ENCODE measurements around the gene AGK. TPM values are rescaled to one million over a fixed set of nuclear protein-coding genes. Genes with fewer than 3 reads are reported as not detected.

Gene AGK
- total RNA-seq, 1 donor from 2014 or later, result 31.9 TPM

- DNase-seq (ENCODE audit: extremely low spot score, unreplicated experiment), result no peak
- H3K9me3 Mint-ChIP-seq, result no peaks in the 10 kb centered on the region
- no peaks in the 10 kb centered on the region for H3K4me1 Mint-ChIP-seq (ENCODE audit: unreplicated experiment)
- no peak overlapping the region for H3K4me3 Mint-ChIP-seq
- H3K27me3 Mint-ChIP-seq, result no peaks in the 10 kb centered on the region
- peaks cover 17% of the 10 kb centered on the region for H3K36me3 Mint-ChIP-seq
- H3K27ac Mint-ChIP-seq, result no peak overlapping the region
- no peak for TF ChIP-seq CTCF (conservative IDR thresholded peaks at IDR 0.05)
Observed at GRCh38 chr7:141666071-141666470, 114.9 kb downstream of the AGK start.

GRCh38 chr7:141668853-141669252 lies 117.6 kb downstream of the AGK start:
- H3K4me3 Mint-ChIP-seq, result no peak overlapping the region
- no peak for TF ChIP-seq CTCF (conservative IDR thresholded peaks at IDR 0.05)
- DNase-seq (ENCODE audit: extremely low spot score, unreplicated experiment), result no peak
- H3K4me1 Mint-ChIP-seq (ENCODE audit: unreplicated experiment), result no peaks in the 10 kb centered on the region
- H3K36me3 Mint-ChIP-seq, result peaks cover 27% of the 10 kb centered on the region
- H3K27ac Mint-ChIP-seq, result no peak overlapping the region
- H3K27me3 Mint-ChIP-seq, result no peaks in the 10 kb centered on the region
- H3K9me3 Mint-ChIP-seq, result no peaks in the 10 kb centered on the region

GRCh38 chr7:141671705-141672496 lies 120.7 kb downstream of the AGK start:
- no peak for DNase-seq (ENCODE audit: extremely low spot score, unreplicated experiment)
- Mint-ChIP-seq H3K27me3 (no peaks in the 10 kb centered on the region), H3K9me3 (no peaks in the 10 kb centered on the region), H3K36me3 (peaks cover 19% of the 10 kb centered on the region), H3K27ac (no peak overlapping the region), H3K4me3 (no peak overlapping the region), H3K4me1 (ENCODE audit: unreplicated experiment) (no peaks in the 10 kb centered on the region)
- TF ChIP-seq CTCF (conservative IDR thresholded peaks at IDR 0.05), result no peak

- DNase-seq (ENCODE audit: extremely low spot score, unreplicated experiment), result no peak
- Mint-ChIP-seq H3K27me3 (no peaks in the 10 kb centered on the region), H3K4me3 (no peak overlapping the region), H3K4me1 (ENCODE audit: unreplicated experiment) (no peaks in the 10 kb centered on the region), H3K9me3 (no peaks in the 10 kb centered on the region), H3K27ac (no peak overlapping the region), H3K36me3 (peaks cover 19% of the 10 kb centered on the region)
- TF ChIP-seq CTCF (conservative IDR thresholded peaks at IDR 0.05), result no peak
Observed at GRCh38 chr7:141673346-141673745, 122.1 kb downstream of the AGK start.

GRCh38 chr7:141674171-141674671 lies 123.0 kb downstream of the AGK start:
- no peak for TF ChIP-seq CTCF (conservative IDR thresholded peaks at IDR 0.05)
- DNase-seq (ENCODE audit: extremely low spot score, unreplicated experiment), result no peak
- no peaks in the 10 kb centered on the region for H3K9me3 Mint-ChIP-seq
- no peak overlapping the region for H3K4me3 Mint-ChIP-seq
- peaks cover 17% of the 10 kb centered on the region for H3K36me3 Mint-ChIP-seq
- no peaks in the 10 kb centered on the region for H3K27me3 Mint-ChIP-seq
- no peaks in the 10 kb centered on the region for H3K4me1 Mint-ChIP-seq (ENCODE audit: unreplicated experiment)
- no peak overlapping the region for H3K27ac Mint-ChIP-seq

Data from type B pancreatic cell (in vitro differentiated cells).